Activated naive CD8-positive, alpha-beta T cell treated with anti-CD3 and anti-CD28 coated beads, Interleukin-2, amount 10 ng/mL, durations not matched to agents 7 days and 5 days (primary cell): Measurements from ENCODE around the gene MEIG1. TPM values are rescaled to one million over a fixed set of nuclear protein-coding genes. Genes with fewer than 3 reads are reported as not detected.

ENCODE experiments used
- total RNA-seq, 2 experiments: library from RNA; stranded (reverse); gene quantifications; one replicate each; pipeline ENCODE4 v1.2.3, GENCODE V29; 2021

MEIG1 gene
- total RNA-seq, 2 experiments from 2014 or later, result 0.78 to 0.88 TPM

Other genes starting within 250 kb of the MEIG1 start
- gene FAM107B, start 184.5 kb upstream of the MEIG1 start, total RNA-seq, result 100 to 1,000 TPM; 188 to 200 TPM
- gene CDNF, start 121.4 kb upstream of the MEIG1 start, total RNA-seq, result 1 to 10 TPM in 1 of 2 experiments, under 1 TPM in 1; 0.82 to 1.0 TPM
- 10 to 100 TPM; 23.0 to 25.1 TPM for gene HSPA14, start 121.1 kb upstream of the MEIG1 start, total RNA-seq
- gene MSANTD7, start 121.1 kb upstream of the MEIG1 start, total RNA-seq, result 10 to 100 TPM; 17.0 to 19.4 TPM
- 10 to 100 TPM; 19.4 to 22.3 TPM for gene SUV39H2, start 80.5 kb upstream of the MEIG1 start, total RNA-seq
- 10 to 100 TPM; 47.1 to 47.7 TPM for gene DCLRE1C, start 5.3 kb upstream of the MEIG1 start, total RNA-seq
- under 1 TPM; 0.45 to 0.61 TPM for gene OLAH, start 84.6 kb downstream of the MEIG1 start, total RNA-seq
- gene ACBD7, start 129.4 kb downstream of the MEIG1 start, total RNA-seq, result 1 to 10 TPM; 1.5 to 1.8 TPM
- 10 to 100 TPM; 14.6 to 17.6 TPM for gene RPP38, start 138.0 kb downstream of the MEIG1 start, total RNA-seq
- 10 to 100 TPM; 56.1 to 59.2 TPM for gene NMT2, start 209.3 kb downstream of the MEIG1 start, total RNA-seq